GM12865 (cell line): ENCODE measurements around the gene NTRK2.

Experiments used
- DNase-seq: peaks from one replicate; pipeline ENCODE4 v3.0.0; 2010; ENCODE audit warnings: low read depth
- H3K4me3 ChIP-seq: 2 replicates; pipeline ENCODE4 v1.5.1; 2011; ENCODE audit warnings: mild to moderate bottlenecking, low read depth, low read length, control low read depth
- TF ChIP-seq, protein P1 (sequence below): IDR thresholded peaks from 2 replicates; pipeline ENCODE4 v1.5.1; 2011; ENCODE audit warnings: low read length, control low read depth, low read depth, inconsistent platforms; ENCODE audit not compliant: insufficient read depth; ENCODE audit errors: missing control alignments

The NTRK2 gene

GRCh38 chr9:84879631-84880030 lies 210.1 kb downstream of the NTRK2 start:
- no peak overlapping the region for H3K4me3 ChIP-seq
- DNase-seq: no peak
- TF ChIP-seq, protein P1, sequence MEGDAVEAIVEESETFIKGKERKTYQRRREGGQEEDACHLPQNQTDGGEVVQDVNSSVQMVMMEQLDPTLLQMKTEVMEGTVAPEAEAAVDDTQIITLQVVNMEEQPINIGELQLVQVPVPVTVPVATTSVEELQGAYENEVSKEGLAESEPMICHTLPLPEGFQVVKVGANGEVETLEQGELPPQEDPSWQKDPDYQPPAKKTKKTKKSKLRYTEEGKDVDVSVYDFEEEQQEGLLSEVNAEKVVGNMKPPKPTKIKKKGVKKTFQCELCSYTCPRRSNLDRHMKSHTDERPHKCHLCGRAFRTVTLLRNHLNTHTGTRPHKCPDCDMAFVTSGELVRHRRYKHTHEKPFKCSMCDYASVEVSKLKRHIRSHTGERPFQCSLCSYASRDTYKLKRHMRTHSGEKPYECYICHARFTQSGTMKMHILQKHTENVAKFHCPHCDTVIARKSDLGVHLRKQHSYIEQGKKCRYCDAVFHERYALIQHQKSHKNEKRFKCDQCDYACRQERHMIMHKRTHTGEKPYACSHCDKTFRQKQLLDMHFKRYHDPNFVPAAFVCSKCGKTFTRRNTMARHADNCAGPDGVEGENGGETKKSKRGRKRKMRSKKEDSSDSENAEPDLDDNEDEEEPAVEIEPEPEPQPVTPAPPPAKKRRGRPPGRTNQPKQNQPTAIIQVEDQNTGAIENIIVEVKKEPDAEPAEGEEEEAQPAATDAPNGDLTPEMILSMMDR: no peak

DNA sequence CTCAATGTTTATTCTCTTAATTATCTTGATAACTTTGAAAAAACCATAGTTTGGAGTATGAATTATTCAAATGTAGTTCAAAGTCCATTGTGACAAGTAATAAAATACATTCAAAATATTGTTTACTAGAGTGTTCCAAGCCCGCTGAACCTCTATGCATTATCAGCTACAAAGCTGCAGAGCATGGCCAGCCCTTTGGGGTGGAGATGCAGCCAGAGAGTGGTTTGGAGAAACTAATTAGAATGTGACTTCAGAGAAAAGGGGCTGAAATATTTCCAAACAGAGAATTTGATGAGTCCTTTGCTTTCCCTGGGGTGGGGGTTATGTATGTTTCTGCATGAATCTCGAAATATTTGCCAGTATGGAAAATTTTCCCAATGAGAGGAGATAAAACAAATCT lies 211.3 kb downstream of the NTRK2 start:
- H3K4me3 ChIP-seq: no peak overlapping the region
- TF ChIP-seq, protein P1: no peak
- DNase-seq: no peak

- TF ChIP-seq, protein P1: no peak
- no peak overlapping the region for H3K4me3 ChIP-seq
- no peak for DNase-seq
These were observed 217.3 kb downstream of the NTRK2 start for GRCh38 chr9:84886866-84887265.

DNA sequence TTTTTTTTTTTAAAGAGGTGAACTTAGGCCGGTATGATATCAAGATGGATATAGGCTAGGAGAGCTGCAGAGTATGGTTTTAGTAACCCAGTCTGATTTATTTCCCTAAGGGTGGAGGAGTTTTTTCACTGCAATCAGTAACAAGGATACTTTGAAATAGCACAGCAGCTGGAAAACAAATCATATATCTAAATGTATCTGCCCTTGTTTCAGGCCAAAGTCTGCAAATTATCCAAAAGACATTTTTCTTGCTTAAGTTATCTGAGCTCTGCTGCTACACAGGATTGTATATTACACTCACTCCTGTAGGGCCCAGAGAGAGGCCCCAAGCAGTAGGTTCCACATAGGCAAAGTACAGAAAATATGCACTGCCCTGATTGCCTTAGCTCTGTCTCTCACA lies 222.4 kb downstream of the NTRK2 start:
- TF ChIP-seq, protein P1: no peak
- no peak overlapping the region for H3K4me3 ChIP-seq
- DNase-seq: no peak

DNA sequence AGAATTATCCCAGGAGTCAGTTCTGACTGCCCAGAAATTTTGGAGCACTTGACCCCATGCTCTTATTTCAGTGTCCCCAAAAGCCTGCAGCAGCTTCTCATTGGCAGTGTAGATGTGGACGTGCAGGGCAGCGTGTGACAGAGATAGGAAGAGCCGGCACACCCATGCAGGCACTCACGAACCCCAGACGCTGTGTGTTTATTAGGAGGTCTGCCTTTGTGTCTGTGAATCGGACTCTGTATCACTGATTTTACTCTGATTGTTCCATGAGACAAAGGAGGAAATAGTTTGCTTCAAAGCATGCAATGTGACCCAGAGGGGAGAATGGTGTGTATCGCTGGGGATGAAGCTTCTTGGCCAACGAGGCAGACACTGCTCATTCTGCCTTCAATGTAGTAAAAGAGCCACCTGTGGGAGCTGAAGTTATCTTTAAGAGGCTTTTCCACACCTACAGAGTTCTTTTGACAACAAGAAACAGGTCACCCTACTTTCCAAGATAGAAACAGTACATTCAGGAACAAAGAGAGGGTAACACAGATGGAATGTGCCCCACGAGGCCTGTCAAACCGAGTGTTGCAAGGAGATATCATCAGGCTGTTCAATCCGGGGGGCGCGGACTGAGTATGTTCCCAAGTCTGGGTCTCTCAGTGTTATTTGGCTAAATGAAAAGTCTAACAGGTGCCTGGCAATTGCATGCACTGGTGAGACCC lies 224.0 kb downstream of the NTRK2 start:
- TF ChIP-seq, protein P1: no peak
- DNase-seq: no peak
- no peak overlapping the region for H3K4me3 ChIP-seq

GRCh38 chr9:84894859-84895258 lies 225.3 kb downstream of the NTRK2 start:
- DNase-seq: no peak
- no peak overlapping the region for H3K4me3 ChIP-seq
- TF ChIP-seq, protein P1: no peak

DNA sequence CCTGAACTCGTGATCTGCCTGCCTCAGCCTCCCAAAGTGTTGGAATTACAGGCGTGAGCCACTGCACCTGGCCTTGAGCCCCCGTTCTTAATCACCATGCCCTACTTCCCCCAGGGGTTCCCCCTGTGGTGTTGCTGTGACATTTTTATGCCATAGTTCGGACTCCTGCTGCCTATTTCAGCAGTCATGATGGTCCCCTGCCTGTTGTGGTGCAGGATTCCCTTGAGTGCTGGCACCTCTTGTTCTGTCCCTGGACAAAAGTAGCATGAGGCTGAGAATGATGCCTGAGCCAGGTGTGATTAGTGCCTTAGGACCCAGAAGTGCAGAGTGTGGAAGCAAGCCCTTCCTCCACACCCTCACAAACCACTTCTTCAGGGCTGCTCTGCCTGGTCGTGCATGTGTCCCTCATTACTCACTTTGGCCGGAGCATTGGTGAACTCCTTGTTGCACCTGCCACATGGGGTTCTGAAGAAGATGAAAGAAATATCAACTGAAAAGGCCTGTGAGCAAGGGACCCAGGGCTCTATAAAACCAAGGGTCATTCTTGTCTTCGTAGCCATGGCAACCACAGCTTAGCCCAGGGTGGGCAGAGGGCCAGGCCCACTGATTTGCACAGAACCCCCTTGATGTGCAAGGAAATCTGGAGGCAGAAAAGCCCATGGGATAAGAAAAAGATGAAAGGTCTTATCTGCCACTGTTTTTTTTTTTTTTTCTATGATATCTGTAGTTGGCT lies 228.0 kb downstream of the NTRK2 start:
- H3K4me3 ChIP-seq: no peak overlapping the region
- DNase-seq: no peak
- TF ChIP-seq, protein P1: no peak
